CD4-positive, alpha-beta T cell treated with Interleukin-4 for 1 hour (primary cell): Measurements from ENCODE around the gene PTPRB.
"Not testable (repeated sequence)": the region's sequence is repeated elsewhere in the genome, so short reads cannot be mapped to it uniquely, and the experiment has no call there.

Experiments used
- DNase-seq, 2 donors: peaks; one replicate each; pipeline ENCODE4 v3.0.0-alpha.2; 2020 to 2022

Gene PTPRB

DNA sequence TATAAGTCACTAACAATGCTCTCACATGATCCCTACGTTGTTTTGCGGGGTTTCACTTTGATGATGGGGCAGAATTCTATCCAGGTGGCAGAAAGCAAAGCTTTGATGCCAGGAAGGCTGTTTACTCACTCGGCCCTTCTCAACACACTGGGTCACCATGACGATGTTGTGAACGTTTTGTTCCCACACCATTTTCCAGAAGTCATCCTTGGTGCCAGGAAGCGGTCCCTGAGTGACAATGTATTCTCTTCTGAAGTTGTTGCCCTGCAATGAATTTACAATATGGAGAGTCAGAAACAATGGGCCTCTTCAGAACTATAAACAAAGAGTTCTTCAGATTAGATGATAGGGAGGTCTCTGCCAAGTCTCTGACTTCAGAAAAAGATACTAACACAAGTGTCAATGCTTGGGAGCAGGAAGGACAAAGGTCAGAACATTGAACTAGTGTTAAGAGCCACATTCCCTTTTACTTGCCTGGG, 101.3 kb downstream of the PTPRB start:
- DNase-seq, result no peak

DNA sequence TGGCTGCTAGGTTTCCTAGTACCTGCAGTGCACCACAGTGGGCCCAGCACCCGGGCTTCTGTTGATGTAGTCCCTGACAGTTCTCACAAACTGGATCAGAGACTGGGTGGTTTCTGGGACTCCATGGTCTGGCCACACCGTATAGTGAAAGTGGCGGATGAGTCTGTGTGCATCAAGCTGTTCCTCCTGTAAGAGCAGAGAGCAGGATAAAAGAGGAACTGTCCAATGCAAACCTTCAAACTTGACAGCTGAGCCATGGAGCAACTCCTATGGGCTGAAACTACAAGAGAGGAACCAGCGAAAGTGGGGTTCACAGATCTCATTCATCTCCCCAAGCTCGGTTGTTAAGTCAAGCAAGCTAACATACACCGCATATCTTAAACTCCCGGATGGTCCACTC, 102.8 kb downstream of the PTPRB start:
- no peak for DNase-seq

DNA sequence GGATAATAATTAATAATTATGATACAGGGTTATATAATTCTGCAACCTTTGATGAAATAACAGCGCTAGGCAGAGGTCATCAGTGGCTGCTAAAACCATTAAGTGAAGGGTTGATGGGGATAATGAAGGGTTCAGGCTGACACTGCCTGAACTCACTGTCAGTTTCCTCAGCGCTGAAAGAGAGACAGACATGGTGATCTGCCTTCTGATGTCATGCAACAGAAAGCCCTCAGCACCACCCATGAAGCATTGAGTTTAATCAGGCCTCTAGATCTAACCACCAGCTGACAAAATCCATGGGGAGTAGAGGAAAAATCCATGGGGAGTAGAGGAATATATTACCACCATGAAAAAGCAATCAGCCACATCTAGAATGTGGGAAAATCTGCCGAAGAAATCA, 107.6 kb downstream of the PTPRB start:
- no peak for DNase-seq

DNA sequence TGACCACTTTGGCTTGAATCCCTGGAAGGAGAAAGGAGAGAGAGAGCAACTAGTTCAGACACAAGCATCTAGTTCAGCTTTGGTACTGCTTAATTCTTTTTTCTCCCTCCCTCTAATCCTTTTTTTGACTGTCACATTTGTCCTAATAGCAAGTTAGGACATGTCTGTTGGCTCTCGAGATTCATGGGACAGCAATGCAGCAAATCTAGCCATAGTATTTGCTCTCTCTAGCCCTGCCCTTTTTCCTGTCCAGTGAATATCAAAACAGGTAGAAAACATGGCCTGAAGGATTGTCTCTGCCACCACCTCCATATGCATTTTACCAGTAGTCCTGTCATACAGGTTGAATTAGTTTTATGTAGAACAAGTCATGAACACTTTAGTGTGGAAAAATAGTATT, 116.4 kb downstream of the PTPRB start:
- DNase-seq, result no peak

DNA sequence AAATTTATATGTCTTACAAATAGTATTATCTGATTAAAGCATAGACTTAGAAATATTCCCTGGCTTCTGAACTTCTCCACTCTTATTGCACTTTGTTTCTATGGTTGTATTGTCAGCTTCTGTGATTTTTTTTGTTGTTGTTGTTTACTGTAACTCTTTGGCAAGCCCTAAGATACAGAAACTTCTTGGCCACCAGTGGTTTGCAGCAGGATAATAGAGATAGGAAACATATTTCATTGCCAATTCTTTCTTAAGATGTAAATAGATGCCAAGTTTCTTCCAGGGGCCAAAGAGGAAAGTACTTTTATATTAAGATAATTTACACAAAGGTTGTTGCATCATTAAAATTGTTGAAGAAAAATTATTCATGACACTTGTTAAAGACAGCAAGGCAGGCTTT, 123.8 kb downstream of the PTPRB start:
- no peak for DNase-seq

DNA sequence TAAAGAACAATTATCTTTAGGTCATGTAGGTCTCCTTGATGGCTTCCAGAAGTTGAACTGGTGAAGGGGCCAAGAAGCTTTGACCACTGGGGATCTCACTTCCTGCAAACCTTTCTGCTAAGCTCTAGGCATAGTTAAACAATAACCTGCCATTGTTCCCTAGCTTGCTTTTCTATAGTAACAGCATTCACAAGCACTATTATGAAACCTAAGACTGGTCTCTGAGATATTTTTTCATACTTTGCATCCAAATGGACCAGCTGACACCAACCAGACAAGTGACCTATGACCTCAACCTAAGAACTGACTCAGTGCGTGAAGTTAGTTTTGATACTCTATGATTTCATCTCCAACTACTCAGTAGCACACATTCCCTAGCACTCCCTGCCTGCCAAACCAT, 129.1 kb downstream of the PTPRB start:
- no peak for DNase-seq

DNA sequence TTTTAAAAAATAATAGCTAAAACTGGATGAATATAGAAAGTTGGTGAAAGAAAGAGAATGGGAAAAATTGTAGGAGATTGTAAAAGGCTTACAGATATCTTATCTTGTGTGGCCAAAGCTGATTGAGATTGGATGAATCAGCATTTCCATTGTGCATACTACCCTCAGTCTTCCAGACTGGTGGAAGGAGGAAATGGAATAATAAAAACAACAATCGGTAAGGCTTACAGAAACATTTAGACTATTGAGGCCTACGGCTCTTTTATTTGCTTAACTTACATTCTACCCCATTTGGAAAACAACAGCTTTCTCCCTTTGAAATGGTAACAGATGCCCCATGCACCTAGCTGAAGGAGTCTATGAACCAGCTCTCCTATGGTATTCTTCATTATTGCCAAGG, 129.8 kb downstream of the PTPRB start:
- no peak for DNase-seq

DNA sequence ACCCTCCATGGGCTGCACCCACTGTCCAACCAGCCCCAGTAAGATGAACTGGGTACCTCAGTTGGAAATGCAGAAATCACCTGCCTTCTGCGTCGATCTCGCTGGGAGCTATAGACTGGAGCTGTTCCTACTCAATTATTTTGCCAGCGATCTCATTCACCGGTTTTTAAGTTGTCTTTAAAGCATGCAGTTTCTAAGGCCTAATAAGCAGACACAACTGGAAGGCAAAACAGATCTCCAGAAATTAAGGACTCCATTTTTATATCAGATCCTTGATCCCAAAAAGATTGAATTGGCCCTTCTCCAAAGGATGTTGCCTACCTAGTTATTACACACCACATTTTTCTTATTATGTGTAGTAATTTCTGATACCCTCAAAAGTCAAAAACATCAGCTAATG, 139.7 kb downstream of the PTPRB start:
- no peak for DNase-seq

DNA sequence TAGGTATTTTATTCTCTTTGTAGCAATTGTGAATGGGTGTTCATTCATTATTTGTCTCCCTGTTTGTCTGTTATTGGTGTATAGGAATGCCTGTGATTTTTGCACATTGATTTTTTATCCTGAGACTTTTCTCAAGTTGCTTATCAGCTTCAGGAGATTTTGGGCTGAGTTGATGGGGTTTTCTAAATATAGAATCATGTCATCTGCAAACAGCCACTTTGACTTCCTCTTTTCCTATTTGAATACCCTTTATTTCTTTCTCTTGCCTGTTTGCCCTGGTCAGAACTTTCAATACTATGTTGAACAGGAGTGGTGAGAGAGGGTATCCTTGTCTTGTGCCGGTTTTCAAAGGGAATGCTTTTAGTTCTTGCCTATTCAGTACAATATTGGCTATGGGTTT, 144.3 kb downstream of the PTPRB start:
- not testable (repeated sequence) for DNase-seq

DNA sequence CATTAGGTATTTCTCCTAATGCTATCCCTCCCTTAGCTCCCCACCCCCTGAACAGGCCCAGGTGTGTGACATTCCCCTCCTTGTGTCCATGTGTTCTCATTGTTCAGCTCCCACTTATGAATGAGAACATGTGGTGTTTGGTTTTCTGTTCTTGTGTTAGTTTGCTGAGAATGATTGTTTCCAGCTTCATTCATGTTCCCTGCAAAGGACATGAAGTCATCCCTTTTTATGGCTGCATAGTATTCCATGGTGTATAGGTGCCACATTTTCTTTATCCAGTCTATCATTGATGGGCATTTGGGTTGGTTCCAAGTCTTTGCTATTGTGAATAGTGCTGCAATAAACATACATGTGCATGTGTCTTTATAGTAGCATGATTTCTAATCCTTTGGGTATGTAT, 146.3 kb downstream of the PTPRB start:
- not testable (repeated sequence) for DNase-seq

DNA sequence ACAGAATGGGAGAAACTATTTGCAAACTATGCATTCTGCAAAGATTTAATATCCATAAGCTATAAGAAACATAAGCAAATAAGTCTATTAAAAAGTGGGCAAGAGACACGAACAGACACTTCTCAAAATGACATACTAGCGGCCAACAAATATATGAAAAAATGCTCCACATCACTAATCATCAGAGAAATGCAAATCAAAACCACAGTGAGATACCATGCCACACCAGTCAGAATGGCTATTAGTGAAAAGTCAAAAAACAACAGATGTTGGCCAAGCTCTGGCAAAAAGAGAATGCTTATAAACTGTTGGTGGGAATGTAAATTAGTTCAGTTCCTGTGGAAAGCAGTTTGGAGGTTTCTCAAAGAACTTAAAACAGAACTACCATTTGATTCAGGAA, 149.8 kb downstream of the PTPRB start:
- DNase-seq, result no peak

DNA sequence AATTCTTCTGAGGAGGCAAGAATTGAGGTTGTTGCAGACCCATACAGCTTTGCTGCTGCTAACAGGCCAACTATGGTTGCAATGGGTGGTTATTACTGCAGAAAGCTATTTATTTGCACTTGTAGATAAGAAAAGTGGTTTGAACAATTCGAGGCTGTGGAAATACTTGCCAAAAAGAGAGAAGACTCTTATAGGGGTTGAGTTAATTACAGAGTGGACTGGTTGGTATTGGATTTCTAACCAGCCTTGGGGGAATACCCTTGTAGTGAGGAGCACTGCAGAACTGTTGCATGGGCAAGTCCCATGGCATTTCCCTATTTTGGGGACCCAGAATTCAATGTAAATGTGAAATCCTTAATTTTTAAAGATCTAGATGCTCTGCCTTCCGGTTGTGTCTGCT, 150.6 kb downstream of the PTPRB start:
- no peak for DNase-seq

DNA sequence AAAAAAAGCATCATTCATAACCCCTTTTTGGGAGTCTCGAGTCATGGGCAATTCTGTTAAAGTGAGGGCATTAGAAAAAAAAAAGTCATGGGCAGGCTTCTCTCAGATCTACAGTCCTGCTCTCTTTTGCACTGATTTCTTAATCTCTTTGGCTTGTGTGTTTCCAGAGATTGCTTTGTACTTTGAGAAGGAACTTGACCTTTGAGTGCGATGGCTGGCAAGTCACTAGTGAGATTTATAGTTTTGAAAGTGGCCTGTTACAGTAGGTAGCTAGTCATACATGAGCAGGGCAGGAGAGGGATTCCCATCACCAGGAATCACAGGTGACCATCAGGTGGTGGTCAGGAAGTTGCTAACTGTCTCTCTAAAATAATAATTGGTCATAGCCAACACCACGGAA, 151.5 kb downstream of the PTPRB start:
- no peak for DNase-seq

DNA sequence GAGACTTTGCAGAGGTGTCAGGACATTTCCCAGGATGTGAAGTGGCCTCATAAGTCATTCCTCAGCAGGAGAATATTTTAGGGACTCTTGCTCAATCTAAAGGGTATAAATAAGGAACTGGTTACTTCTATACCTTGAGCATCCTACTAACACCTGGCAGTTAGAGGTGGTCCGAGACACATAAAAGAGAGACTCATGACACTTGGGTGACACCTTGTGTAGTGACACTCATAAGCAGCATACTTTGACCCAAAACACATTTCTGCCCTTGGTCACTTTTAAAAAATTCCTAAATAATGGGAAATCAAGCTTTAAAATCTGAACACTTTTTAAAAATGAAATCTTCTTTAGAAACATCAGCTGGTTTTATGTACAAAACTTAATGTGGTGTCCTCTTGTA, 152.8 kb downstream of the PTPRB start:
- DNase-seq, result no peak

DNA sequence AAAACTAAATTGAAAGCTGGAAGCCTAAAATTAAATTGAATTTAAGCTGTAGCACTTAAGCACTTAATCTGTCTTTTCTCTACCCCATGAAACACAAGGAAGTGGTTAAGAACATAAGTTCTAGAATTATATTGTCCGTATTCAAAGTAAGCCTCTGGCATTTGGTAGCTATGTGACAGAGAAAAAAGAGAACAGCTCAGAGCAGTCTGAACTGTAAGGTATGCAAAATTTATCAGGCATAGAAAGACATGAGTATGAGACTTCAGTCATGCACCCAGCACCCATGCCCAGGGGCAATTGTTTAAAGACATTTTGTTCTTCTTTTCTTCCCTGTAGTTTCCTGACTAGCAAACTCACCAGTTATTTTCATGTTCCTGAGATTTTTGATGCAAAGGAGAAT, 154.5 kb downstream of the PTPRB start:
- DNase-seq, result no peak

DNA sequence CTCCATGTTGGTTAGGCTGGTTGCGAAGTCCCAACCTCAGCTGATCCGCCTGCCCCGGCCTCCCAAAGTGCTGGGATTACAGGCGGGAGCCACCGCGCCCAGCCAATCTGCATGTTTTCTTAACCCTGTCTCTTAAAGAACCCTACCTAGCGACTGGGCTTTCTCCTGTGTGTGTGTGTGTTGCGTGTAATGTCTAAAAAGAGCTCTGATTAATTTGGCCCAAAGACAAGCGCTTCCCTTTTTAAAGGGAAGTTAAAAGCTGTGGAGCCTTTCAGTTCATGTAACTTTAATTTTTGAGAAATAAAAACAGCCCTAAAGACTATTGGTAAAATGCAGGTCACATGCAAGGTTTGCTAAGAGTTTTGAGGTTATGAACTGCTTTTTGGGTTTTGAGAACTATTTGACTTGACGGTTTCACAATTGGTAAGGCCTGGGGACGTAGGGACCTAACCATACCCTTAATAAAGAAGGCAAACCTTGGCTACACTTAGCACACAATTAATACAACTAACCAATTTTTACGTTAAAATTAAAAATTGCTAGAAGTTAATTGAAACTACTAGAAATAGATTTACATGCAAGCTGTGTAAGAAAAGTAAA, 167.9 kb downstream of the PTPRB start:
- no peak for DNase-seq

DNA sequence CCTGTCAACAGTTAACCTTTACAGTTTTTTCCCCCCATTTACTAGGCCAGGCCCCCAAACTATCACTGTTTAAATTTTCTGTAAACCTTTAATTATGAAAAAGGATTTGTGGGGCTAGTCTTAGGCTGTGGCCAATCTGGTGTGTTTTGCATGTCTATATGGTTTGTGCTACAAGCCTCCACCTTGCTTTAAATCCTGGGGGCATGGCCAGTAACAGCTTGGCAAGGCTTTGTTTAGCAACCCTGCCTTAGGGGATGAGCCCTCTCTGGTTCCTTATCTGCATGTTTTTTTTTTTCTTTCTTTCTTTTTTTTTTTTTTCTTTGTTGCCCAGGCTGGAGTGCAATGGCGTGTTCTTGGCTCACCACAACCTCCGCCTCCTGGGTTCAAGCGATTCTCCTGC, 168.5 kb downstream of the PTPRB start:
- no peak for DNase-seq

DNA sequence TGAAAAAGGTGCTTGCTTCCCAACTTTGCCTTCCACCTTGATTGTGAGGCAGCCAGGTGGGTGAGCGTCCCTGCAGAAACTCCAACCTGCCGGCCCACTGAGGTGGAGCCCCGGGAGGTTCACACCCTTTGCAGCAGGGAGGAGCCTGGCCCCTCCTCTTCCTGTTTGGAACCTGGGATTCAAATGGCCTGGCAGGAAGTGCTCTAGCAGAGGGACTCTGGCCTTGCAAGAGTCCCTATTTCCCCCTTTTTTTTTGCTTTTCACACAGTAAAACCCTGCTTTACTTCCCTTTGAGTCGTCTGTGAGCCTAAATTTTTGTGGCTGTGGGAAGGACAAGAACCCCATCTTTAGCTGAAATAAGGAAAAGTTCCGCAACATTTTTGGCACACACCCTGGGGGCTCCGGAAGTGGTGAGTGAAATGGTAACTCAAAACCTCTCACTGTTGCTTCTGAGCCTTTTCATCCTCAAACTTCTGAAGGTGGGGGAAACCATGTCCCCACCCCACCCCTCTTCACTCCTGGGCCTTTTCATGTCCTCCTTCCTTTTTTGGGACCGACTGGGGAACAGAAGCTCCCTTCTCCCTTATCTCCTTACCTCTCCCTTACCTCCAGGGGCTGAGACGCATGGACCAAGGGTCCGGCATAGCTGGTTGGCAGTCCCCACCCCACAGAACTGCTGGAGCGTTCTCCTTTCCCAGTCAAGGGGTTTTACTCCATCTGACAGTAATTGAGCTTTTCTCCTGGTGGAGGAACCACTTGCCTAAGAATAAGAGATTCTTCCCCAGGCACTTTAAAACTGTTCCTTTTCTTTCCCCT, 169.1 kb downstream of the PTPRB start:
- no peak for DNase-seq

DNA sequence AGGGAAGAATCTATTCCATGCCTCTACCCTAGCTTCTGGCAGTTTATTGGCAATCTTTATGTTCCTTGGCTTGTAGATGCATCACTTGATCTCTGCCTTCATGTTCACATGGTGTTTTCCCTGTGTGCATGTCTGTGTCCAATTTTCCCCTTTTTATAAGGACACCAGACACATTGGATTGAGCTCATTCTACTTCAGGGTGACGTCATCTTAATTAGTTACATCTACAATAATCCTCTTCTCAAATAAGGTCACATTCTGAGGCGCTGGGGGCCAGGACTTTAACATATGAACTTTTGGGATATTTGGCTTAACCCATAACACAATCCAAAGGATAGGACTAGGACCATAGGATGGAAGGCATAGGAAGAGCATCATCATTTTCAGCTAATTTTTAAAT, 169.8 kb downstream of the PTPRB start:
- no peak for DNase-seq

DNA sequence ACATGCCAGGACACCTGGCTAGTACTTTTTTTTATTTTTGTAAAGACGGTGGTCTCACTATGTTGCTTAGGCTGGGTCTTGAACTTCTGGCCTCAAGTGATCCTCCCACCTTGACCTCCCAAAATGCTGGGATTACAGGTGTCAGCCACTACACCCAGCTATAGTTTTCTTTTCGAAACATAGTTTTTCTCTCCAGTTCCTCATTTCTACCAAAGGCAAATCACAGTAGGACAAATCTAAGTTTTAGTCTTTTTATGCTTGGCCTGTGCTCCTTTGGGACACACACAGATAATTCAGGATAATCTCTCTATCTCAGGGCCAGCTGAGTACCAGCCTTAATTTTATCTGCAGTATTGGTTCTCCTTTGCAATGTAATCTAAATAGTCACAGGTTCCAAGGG, 170.5 kb downstream of the PTPRB start:
- no peak for DNase-seq
